Measurements from ENCODE around the gene KIAA0513.

The KIAA0513 gene

GRCh38 chr16:85068746-85069145 lies 41.2 kb downstream of the KIAA0513 start:
- Histone ChIP-seq H3K27me3 (ENCODE audit: insufficient read depth, poor library complexity, severe bottlenecking) (no peaks in the 10 kb centered on the region), H3K27ac (replicated peaks) (no peak overlapping the region), H3K4me3 (replicated peaks; ENCODE audit: insufficient read depth, low read length) (no peak overlapping the region)
- no peak for DNase-seq (ENCODE audit: low read depth in 1 of 2, low spot score in 1 of 2)
- TF ChIP-seq POLR2AphosphoS5 (IDR thresholded peaks at IDR 0.05; ENCODE audit: low read depth) (no peak), SPI1 (IDR thresholded peaks at IDR 0.05; ENCODE audit: borderline replicate concordance, low read depth) (no peak)
- TF ChIP-seq, protein P1, sequence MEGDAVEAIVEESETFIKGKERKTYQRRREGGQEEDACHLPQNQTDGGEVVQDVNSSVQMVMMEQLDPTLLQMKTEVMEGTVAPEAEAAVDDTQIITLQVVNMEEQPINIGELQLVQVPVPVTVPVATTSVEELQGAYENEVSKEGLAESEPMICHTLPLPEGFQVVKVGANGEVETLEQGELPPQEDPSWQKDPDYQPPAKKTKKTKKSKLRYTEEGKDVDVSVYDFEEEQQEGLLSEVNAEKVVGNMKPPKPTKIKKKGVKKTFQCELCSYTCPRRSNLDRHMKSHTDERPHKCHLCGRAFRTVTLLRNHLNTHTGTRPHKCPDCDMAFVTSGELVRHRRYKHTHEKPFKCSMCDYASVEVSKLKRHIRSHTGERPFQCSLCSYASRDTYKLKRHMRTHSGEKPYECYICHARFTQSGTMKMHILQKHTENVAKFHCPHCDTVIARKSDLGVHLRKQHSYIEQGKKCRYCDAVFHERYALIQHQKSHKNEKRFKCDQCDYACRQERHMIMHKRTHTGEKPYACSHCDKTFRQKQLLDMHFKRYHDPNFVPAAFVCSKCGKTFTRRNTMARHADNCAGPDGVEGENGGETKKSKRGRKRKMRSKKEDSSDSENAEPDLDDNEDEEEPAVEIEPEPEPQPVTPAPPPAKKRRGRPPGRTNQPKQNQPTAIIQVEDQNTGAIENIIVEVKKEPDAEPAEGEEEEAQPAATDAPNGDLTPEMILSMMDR (IDR thresholded peaks at IDR 0.05; ENCODE audit: insufficient read depth, low read length): no peak
- TF ChIP-seq, protein P2, sequence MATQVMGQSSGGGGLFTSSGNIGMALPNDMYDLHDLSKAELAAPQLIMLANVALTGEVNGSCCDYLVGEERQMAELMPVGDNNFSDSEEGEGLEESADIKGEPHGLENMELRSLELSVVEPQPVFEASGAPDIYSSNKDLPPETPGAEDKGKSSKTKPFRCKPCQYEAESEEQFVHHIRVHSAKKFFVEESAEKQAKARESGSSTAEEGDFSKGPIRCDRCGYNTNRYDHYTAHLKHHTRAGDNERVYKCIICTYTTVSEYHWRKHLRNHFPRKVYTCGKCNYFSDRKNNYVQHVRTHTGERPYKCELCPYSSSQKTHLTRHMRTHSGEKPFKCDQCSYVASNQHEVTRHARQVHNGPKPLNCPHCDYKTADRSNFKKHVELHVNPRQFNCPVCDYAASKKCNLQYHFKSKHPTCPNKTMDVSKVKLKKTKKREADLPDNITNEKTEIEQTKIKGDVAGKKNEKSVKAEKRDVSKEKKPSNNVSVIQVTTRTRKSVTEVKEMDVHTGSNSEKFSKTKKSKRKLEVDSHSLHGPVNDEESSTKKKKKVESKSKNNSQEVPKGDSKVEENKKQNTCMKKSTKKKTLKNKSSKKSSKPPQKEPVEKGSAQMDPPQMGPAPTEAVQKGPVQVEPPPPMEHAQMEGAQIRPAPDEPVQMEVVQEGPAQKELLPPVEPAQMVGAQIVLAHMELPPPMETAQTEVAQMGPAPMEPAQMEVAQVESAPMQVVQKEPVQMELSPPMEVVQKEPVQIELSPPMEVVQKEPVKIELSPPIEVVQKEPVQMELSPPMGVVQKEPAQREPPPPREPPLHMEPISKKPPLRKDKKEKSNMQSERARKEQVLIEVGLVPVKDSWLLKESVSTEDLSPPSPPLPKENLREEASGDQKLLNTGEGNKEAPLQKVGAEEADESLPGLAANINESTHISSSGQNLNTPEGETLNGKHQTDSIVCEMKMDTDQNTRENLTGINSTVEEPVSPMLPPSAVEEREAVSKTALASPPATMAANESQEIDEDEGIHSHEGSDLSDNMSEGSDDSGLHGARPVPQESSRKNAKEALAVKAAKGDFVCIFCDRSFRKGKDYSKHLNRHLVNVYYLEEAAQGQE (IDR thresholded peaks at IDR 0.05; ENCODE audit: insufficient replicate concordance, low read depth): no peak

DNA sequence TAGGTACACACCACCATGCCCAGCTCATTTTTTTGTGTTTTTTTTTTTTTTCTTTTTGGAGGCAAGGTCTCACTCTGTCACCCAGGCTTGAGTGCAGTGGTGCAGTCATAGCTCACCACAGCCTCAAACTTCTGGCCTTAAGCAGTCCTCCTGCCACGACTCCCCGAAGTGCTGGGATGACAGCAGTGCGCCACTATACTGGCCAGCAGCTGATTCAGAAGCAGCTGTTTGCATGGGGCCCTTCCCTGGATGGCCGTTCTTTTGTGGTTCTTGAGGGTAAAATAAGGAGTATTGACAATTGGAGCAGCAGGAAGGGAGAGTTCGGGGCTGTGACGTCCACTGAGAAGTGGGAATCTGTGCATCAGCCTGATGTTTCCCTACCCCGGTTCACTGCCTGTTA lies 41.6 kb downstream of the KIAA0513 start:
- no peaks in the 10 kb centered on the region for H3K27me3 ChIP-seq (ENCODE audit: insufficient read depth, poor library complexity, severe bottlenecking)
- H3K4me3 ChIP-seq (replicated peaks; ENCODE audit: insufficient read depth, low read length): no peak overlapping the region

GRCh38 chr16:85072076-85072860 lies 44.7 kb downstream of the KIAA0513 start:
- Histone ChIP-seq H3K4me3 (replicated peaks; ENCODE audit: insufficient read depth, low read length) (no peak overlapping the region), H3K27ac (replicated peaks) (no peak overlapping the region), H3K27me3 (ENCODE audit: insufficient read depth, poor library complexity, severe bottlenecking) (no peaks in the 10 kb centered on the region)
- no peak for DNase-seq (ENCODE audit: low read depth in 1 of 2, low spot score in 1 of 2)
- TF ChIP-seq, protein P2 (IDR thresholded peaks at IDR 0.05; ENCODE audit: insufficient replicate concordance, low read depth): no peak
- TF ChIP-seq SPI1 (IDR thresholded peaks at IDR 0.05; ENCODE audit: borderline replicate concordance, low read depth) (no peak), POLR2AphosphoS5 (IDR thresholded peaks at IDR 0.05; ENCODE audit: low read depth) (no peak), GABPA (IDR thresholded peaks at IDR 0.05; ENCODE audit: low read depth) (no peak)
- TF ChIP-seq, protein P1 (IDR thresholded peaks at IDR 0.05; ENCODE audit: insufficient read depth, low read length): no peak

More for the DNA sequence above, 41.6 kb downstream of the KIAA0513 start:
- TF ChIP-seq SPI1 (IDR thresholded peaks at IDR 0.05; ENCODE audit: borderline replicate concordance, low read depth) (no peak), GABPA (IDR thresholded peaks at IDR 0.05; ENCODE audit: low read depth) (no peak), POLR2AphosphoS5 (IDR thresholded peaks at IDR 0.05; ENCODE audit: low read depth) (no peak)
- TF ChIP-seq, protein P2 (IDR thresholded peaks at IDR 0.05; ENCODE audit: insufficient replicate concordance, low read depth): no peak
- TF ChIP-seq, protein P1 (IDR thresholded peaks at IDR 0.05; ENCODE audit: insufficient read depth, low read length): no peak
- no peak for DNase-seq (ENCODE audit: low read depth in 1 of 2, low spot score in 1 of 2)
- no peak overlapping the region for H3K27ac ChIP-seq (replicated peaks)
